ENCODE results near the gene CHADL. TPM values are rescaled to one million over a fixed set of nuclear protein-coding genes. Genes with fewer than 3 reads are reported as not detected.

Gene CHADL
- total and polyA plus RNA-seq, 2 of the 4 experiments (the other 2 are of a cell fraction), result 0.18 to 0.53 TPM

DNA sequence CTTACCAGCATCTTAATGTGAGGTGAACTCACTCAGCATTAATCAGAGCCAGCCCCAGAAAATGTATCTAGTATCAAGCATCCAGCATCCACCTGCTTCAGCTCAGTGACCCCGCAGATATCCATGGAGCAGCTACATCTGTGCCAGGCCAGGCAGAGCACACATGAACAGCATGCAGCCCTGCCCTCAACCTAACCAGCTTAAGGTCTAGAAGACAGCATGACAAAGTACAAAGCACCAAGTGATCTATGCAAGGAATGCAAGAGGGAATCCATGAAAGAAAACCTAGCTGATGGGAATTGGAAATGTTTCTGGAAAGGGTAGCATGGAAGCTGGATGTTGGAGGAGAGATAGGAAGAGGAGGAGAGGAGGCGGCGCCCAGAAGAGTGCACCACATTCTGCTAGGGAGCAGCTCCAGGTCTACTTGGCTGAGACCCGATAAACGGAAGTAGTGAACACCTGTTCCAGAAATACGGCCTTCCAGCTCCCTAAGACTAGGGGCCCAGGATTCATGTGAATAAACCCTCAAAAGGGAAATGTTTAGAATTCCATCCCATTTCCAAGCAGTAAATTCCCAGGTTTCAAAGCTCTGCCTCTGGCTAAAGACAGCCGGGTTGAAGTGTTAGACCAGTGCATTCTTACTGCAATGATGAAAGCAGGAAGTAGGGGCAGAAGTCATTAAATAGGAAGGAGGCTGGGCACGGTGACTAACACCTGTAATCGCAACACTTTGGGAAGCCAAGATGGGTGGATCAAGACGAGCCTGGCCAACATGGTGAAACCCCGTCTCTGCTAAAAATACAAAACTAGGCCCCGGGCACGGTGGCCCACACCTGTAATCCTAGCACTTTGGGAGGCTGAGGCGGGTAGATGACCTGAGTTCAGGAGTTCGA, 59.1 kb downstream of the CHADL start:
- Histone ChIP-seq H3K27ac (ENCODE audit: insufficient read depth, low read length) (no peak overlapping the region), H4K5ac (ENCODE audit: low read depth, low read length) (no peak overlapping the region), H3K18ac (ENCODE audit: low read depth, low read length) (no peak overlapping the region), H3K9ac (ENCODE audit: low read depth, low read length) (no peak overlapping the region), H3K4me1 (ENCODE audit: control insufficient read depth, insufficient read depth, low read length) (peaks cover 3% of the 10 kb centered on the region; the same call in 1 of the 2 replicates), H2AK9ac (replicated peaks; ENCODE audit: low read depth, low read length, poor library complexity) (no peak overlapping the region), H3K14ac (replicated peaks; ENCODE audit: low read depth, low read length) (no peak overlapping the region), H2BK20ac (ENCODE audit: low read depth, low read length) (no peak overlapping the region), H3K9me3 (ENCODE audit: control insufficient read depth, insufficient read depth, low read length) (no peaks in the 10 kb centered on the region), H4K91ac (ENCODE audit: insufficient read depth, low read depth, low read length) (no peak overlapping the region), H3K4ac (ENCODE audit: low read depth, low read length) (no peak overlapping the region), H2BK15ac (ENCODE audit: low read depth, low read length) (no peak overlapping the region), H3K9me1 (ENCODE audit: insufficient read depth, low read length) (peaks cover 8% of the 10 kb centered on the region; the same call in 1 of the 2 replicates), H2AK5ac (ENCODE audit: low read depth, low read length) (no peak overlapping the region), H3K4me2 (ENCODE audit: low read depth, low read length) (no peak overlapping the region), H2BK5ac (ENCODE audit: low read depth, low read length, poor library complexity, severe bottlenecking) (no peak overlapping the region), H3K56ac (ENCODE audit: extremely low read depth, insufficient read depth, low read length) (no peak overlapping the region), H2AFZ (replicated peaks; ENCODE audit: low read length, poor library complexity) (no peak overlapping the region), H3K4me3 (ENCODE audit: insufficient read depth, low read depth, low read length) (no peak overlapping the region), H3K27me3 (ENCODE audit: control insufficient read depth, insufficient read depth, low read length) (no peaks in the 10 kb centered on the region), H3K79me1 (ENCODE audit: low read depth in 1 of 2, low read length in 2 of 2) (peaks cover 0 to 15% of the 10 kb centered on the region in 2 experiments; a peak in 2 of 4 replicates), H4K8ac (ENCODE audit: low read depth in 2 of 2, low read length in 2 of 2) (no peak overlapping the region), H2BK120ac (ENCODE audit: low read depth, low read length) (no peak overlapping the region), H4K20me1 (ENCODE audit: insufficient read depth, low read length) (peaks cover 10% of the 10 kb centered on the region; the same call in 1 of the 2 replicates), H3K36me3 (ENCODE audit: control insufficient read depth, insufficient read depth, low read length) (peaks cover 30% of the 10 kb centered on the region), H3K23ac (ENCODE audit: low read depth, low read length) (no peak overlapping the region)
- POLR2A ChIA-PET (ENCODE audit: unreplicated experiment), result interaction anchor here (0.6 kb wide), 1 partner anchor 151 kb away, joined by 8 read pairs; no protein-coding TSS in a partner anchor
- TF ChIP-seq CHD1 (IDR thresholded peaks at IDR 0.05; ENCODE audit: low read depth, low read length) (no peak), NFE2L2 (IDR thresholded peaks at IDR 0.05; ENCODE audit: low read depth, low read length) (no peak), RAD21 (IDR thresholded peaks at IDR 0.05; ENCODE audit: low read length) (no peak)
- TF ChIP-seq, protein P1, sequence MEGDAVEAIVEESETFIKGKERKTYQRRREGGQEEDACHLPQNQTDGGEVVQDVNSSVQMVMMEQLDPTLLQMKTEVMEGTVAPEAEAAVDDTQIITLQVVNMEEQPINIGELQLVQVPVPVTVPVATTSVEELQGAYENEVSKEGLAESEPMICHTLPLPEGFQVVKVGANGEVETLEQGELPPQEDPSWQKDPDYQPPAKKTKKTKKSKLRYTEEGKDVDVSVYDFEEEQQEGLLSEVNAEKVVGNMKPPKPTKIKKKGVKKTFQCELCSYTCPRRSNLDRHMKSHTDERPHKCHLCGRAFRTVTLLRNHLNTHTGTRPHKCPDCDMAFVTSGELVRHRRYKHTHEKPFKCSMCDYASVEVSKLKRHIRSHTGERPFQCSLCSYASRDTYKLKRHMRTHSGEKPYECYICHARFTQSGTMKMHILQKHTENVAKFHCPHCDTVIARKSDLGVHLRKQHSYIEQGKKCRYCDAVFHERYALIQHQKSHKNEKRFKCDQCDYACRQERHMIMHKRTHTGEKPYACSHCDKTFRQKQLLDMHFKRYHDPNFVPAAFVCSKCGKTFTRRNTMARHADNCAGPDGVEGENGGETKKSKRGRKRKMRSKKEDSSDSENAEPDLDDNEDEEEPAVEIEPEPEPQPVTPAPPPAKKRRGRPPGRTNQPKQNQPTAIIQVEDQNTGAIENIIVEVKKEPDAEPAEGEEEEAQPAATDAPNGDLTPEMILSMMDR (conservative IDR thresholded peaks at IDR 0.05; ENCODE audit: low read depth, low read length), result no peak
- ATAC-seq (ENCODE audit: low read depth) (peak; percentile 68), DNase-seq (peak; percentile 66)
- 84% methylated on average over 8 of the region's 15 CpGs; no CpG with 5 or more reads in 1 of the 2 experiments for WGBS, 2 experiments (ENCODE audit: extremely low coverage in 2 of 2, insufficient read length in 1 of 2)
- in situ Hi-C loops (cut with MboI; ENCODE audit: low sequenced_read_pairs), result no loop called here
- dilution Hi-C loops (cut with HindIII; ENCODE audit: low sequenced_read_pairs, unreplicated experiment), result no loop called here
- BruUV-seq (replicated peaks), result no TSS peak
- intact Hi-C loops (cut with micrococcal nuclease), result no loop called here
- CTCF ChIA-PET, result interaction anchor here (0.6 kb wide), 1 partner anchor 144 kb away, joined by 9 read pairs; no protein-coding TSS in a partner anchor

Measured in IMR-90 (cell line).